GM10266 (cell line): ENCODE data around the gene RAB39A.
A peak's percentile ranks its signal among the peaks of the same experiment; 100 is the strongest.
"Not testable (repeated sequence)": the region's sequence is repeated elsewhere in the genome, so short reads cannot be mapped to it uniquely, and the experiment has no call there.

ENCODE experiments used
- DNase-seq: peaks from one replicate; pipeline ENCODE4 v3.0.0; 2012; ENCODE audit errors: extremely low spot score
- TF ChIP-seq, protein P1 (sequence below): IDR thresholded peaks from 2 replicates; pipeline ENCODE4 v1.5.1; 2012; ENCODE audit warnings: mild to moderate bottlenecking, low read depth; ENCODE audit not compliant: control insufficient read depth, insufficient read depth; ENCODE audit errors: missing control alignments

RAB39A gene, protein sequence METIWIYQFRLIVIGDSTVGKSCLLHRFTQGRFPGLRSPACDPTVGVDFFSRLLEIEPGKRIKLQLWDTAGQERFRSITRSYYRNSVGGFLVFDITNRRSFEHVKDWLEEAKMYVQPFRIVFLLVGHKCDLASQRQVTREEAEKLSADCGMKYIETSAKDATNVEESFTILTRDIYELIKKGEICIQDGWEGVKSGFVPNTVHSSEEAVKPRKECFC

DNA sequence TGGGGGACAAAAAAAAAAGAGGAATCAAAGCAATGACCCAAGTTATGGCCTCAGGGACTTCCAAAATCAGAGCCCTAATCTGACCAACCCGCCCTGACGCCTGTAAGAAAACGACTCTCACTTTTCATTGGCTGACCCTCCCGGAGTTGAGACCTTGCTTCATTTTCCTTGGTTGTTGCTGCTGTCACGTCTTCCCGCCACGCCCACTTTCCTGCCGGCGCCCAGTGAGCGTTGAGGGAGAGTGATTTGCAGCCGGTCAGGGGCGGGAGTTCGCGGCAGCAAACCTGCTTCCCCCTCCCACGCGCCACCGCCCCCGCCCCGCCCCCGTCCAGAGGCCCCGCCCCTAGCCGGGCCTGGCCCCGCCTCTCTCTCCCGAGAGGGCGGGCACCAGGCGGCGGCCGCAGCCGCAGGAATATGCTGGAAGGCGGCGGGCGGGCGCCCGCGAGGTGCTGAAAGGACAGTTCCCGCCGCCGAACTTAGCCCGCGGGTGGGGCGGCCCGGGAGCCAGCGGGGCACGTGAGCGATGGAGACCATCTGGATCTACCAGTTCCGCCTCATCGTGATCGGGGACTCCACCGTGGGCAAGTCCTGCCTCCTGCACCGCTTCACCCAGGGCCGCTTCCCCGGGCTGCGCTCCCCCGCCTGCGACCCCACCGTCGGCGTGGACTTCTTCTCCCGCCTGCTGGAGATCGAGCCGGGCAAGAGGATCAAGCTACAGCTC, at the start of gene RAB39A:
Gene RAB39A (plus strand): TSS at position 403 of the 721 bp plus-strand sequence. CDS start 121 bp downstream, at position 524.
- DNase-seq = peak; percentile 98
- TF ChIP-seq, protein P1, sequence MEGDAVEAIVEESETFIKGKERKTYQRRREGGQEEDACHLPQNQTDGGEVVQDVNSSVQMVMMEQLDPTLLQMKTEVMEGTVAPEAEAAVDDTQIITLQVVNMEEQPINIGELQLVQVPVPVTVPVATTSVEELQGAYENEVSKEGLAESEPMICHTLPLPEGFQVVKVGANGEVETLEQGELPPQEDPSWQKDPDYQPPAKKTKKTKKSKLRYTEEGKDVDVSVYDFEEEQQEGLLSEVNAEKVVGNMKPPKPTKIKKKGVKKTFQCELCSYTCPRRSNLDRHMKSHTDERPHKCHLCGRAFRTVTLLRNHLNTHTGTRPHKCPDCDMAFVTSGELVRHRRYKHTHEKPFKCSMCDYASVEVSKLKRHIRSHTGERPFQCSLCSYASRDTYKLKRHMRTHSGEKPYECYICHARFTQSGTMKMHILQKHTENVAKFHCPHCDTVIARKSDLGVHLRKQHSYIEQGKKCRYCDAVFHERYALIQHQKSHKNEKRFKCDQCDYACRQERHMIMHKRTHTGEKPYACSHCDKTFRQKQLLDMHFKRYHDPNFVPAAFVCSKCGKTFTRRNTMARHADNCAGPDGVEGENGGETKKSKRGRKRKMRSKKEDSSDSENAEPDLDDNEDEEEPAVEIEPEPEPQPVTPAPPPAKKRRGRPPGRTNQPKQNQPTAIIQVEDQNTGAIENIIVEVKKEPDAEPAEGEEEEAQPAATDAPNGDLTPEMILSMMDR = no peak

DNA sequence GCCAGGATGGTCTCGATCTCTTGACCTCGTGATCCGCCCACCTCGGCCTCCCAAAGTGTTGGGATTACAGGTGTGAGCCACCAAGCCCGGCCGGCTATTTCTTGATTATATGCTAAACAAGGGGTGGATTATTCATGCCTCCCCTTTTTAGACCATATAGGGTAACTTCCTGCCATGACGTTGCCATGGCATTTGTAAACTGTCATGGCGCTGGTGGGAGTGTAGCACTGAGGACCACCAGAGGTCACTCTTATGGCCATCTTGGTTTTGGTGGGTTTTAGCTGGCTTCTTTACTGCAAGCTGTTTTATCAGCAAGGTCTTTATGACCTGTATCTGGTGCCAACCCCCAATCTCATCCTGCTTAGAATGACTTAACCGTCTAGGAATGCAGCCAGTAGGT, 46.8 kb upstream of the RAB39A start:
- DNase-seq = not testable (repeated sequence)

DNA sequence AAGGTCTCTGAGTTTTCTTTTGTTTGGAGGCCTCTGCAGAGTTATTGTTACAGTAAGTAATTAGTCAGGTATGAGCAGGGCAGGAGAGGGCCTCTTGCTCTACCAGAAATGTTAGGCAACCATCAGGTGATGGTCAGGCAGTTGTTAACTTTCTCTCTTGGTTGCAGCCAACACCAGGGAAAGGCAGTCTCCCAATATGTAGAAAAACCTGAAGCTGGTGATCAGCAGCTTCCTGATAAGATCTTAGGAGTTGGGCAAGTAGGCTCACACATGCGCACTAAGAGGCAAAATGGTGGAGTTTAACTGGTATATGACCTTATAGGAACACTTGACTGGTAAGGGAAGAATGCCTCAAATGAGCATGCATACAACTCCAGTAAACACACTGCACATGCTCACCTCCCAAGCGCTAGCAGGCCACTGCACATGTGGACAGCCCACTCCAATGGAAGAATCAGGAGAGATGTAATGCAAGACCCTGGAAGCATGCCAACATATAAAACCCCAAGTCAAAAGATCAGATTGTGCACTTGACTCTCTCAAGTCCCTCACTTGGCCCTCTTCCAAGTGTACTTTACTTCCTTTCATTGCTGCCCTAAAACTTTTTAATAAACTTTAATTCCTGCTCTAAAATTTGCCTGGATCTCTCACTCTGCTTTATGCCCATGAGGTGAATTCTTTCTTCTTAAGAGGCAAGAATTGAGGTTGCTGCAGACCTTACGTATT, 46.0 kb upstream of the RAB39A start:
- DNase-seq = no peak

DNA sequence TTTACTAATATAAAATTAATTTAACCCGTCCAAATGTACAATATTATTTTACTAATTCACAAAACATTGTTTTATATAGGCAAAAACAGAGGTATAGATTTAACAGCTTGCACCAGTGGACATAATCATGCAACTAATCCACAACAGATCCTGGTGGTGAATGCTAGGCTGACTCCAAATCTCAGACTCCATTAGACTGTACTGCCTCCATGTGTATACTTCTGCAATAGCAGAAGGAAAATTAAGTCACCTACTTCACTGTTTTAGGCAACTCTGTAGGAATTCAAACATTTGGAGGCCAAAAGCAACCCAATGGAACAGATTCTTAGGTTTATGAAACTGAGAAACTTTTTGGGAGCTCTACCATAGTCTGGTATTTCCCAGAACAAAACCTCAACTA, 30.0 kb upstream of the RAB39A start:
- TF ChIP-seq, protein P1 = peak; percentile 67
- DNase-seq = peak; percentile 56

More for the DNA sequence above, 46.0 kb upstream of the RAB39A start:
- TF ChIP-seq, protein P1 = no peak

DNA sequence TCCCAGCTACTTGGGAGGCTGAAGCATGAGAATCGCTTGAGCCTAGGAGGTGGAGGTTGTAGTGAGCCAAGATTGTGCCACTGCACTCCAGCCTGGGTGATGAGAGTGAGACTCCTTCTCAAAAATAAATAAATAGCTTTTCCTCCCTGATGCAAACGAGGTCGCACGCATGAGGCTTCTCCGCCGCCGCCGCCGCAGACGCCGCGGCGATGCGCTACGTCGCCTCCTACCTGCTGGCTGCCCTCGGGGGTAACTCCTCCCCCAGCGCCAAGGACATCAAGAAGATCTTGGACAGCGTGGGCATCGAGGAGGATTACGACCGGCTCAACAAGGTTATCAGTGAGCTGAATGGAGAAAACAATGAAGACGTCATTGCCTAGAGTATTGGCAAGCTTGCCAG, 20.0 kb upstream of the RAB39A start:
- TF ChIP-seq, protein P1 = no peak
- DNase-seq = no peak

DNA sequence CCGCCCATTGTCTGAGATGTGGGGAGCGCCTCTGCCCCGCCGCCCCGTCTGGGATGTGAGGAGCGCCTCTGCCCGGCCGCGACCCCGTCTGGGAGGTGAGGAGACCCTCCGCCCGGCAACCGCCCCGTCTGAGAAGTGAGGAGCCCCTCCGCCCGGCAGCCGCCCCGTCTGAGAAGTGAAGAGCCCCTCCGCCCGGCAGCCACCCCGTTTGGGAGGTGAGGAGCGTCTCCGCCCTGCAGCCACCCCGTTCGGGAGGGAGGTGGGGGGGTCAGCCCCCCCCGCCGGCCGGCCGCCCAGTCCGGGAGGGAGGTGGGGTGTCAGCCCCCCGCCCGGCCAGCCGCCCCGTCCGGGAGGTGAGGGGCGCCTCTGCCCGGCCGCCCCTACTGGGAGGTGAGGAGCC, 15.8 kb upstream of the RAB39A start:
- DNase-seq = not testable (repeated sequence)

DNA sequence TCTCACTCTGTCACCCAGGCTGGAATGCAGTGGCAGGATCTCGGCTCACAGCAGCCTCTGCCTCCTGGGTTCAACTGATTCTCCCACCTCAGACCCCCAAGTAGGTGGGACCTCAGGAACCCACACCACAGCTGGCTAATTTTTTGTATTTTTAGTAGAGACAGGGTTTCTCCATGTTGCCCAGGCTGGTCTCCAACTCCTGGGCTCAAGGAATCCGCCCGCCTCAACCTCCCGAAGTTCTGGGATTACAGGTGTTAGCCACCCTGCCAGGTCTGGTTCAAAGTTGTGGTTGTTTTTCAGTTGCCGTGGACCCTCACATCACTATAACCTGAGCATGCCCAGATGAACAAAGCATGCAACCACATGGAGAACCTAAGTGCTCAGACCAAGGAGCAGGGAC, 13.0 kb upstream of the RAB39A start:
- no peak for DNase-seq
- TF ChIP-seq, protein P1 = no peak

DNA sequence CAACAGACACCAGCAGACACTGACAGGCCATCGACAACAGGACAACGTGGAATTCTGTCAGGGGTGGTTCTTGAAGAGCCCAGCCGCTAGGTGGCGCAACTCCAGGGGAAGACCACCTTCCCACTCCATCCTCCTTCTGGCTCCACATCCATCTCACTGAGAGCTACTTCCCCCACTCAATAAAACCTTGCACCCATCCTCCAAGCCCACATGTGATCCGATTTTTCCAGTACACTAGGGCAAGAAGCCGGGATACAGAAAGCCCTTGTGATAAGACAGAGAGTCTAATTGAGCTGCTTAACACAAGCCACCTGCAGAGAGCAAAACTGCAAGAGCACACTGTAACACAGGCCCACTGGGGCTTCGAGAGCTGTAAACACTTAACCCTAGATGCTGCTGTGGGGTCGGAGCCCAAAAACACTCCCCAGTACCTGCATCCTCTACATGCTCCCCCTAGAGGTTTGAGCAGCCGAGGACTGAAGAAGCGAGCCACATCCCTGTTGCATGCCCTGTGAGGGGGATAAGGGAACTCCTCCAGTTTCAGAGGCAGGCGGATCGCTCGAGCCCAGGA, 11.5 kb upstream of the RAB39A start:
- DNase-seq = peak; percentile 58
- TF ChIP-seq, protein P1 = peak; percentile 89
